SW480 (cell line): ENCODE measurements around the gene SLC24A3.
A peak's percentile ranks its signal among the peaks of the same experiment; 100 is the strongest.

Experiments
- DNase-seq: peaks from one replicate; pipeline ENCODE4 v3.0.0-alpha.2; 2016; ENCODE audit warnings: low spot score

The SLC24A3 gene

DNA sequence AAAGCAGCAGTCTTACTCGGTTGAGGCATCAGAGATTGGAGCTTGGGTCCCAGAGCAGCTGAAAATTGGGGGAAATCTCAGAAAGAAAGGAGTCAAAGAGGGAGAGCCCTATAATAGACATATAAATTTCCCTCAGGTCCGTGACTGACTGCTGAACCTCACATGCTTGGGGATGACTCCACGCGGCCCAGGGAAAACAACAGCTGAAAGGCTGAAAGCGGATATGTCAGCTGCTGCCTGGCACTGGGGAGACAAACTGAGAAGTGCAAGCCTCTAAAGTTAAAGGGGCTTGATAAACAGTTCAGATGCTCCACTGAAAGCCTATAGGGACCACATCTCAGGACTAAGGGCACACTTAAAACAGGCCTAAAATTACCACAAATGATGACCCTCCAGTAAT, 289.7 kb downstream of the SLC24A3 start:
- DNase-seq: no peak

DNA sequence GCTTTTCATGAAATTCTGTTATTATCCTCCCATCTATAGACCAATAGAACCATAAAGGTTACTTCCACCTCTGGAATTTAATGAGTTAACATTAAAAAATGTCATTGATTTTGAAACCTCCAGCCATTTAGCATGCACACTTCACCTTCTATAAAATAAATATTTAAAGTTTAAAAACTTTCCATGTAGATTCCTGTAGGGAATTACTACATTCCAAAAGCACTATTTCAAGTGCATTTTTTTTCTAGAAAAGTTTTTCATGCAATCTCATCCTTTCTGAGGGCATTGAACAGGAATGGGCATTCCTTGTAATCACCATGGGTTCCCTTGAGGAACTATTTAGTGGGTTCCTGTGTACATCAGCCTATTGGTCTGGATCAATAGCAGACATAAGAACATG, 291.8 kb downstream of the SLC24A3 start:
- DNase-seq: no peak

DNA sequence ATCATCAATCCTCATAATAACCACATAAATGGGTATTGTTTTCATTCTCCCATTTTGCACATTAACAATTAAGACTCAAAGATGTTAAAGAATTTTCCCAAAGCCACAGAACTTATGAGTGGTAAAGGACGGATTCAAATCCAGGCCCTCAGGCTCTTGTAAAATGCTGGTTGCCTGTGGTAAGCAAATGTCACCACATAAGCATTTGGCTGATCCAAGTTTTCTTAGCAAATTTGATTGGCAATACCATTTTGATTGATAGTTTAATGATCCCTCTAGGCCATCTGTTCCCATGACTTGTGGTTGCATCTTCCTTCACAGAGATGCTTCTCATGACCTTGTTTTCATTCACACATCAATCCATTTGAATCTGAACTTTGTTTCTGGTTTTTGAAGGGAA, 293.6 kb downstream of the SLC24A3 start:
- DNase-seq: no peak

GRCh38 chr20:19508449-19508848, 296.0 kb downstream of the SLC24A3 start:
- no peak for DNase-seq

- DNase-seq: no peak
Measured at GRCh38 chr20:19510611-19511010, 298.2 kb downstream of the SLC24A3 start.

- no peak for DNase-seq
Measured at GRCh38 chr20:19511931-19512330, 299.5 kb downstream of the SLC24A3 start.

GRCh38 chr20:19512886-19513677, 300.6 kb downstream of the SLC24A3 start:
- no peak for DNase-seq

DNA sequence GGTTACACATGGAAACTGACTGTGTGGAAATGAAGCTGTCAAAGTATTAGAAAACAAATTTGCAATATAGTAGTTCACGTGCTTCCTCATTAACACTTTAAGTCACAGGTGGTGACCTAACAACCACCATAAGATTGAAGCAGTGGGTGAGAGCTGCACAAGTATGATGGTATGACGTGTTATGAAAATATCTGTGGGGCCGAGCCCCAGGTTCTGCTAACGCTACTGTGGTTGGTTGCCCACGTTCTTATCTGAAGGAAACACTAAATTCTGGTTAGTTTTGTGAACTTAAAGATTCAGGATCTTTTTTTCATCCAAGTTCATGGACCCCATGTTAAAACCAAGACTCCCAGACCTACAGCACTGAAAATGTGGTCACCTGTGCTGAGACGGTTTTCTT, 302.6 kb downstream of the SLC24A3 start:
- no peak for DNase-seq

GRCh38 chr20:19519466-19519865, 307.0 kb downstream of the SLC24A3 start:
- DNase-seq: no peak

DNA sequence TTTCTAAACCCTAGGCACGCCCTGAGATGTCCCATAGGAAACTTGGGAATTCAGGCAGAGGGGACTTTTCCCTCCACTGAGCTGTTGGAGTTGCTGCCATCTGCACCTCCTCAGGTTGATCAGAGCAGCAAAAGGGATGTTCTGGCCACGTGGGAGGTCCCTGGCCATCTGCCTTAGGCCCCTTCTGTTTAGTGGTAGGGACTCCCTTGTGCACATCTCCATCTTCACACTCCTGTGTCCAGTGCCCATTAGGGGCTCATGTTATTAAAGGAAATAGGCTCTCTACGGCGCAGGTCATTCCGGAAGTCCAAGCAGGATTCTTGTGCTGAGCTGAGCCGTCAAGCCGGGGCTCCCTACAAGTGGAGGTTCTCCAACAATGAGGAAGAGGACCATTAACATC, 307.8 kb downstream of the SLC24A3 start:
- no peak for DNase-seq

DNA sequence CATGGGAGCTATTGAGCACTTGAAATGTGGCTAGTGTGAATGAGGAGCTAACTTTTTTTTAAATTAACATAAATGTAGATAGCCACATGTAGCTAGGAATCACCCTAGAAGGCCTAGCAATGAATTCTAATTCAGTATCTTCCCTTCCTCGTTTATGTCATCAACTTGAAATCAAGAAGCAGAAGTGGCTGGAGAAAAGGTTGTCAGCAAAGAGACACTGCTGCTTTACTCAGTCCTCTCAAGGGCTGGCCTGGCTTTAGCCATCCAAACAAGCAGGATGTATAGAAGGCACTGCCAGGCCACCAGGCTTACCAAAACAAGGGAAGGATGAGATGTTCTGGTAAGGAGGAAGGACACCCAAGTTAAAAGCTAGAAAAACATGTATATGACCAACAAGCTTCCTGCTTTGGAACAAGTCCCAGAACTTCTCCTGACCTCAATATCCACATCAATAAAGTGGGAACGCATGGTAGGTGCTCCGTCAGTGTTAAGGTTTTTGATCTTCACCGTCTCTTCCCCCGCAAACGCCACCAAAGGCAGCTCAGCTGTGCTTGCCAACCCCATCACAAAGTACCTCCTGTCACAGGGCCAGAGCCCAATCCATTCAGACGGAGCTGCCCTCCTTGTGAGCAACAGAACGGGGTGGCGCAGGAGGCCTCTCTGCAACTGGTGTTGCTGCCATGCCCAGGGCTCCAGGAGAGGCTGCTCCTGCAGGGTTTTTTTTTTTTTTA, 309.8 kb downstream of the SLC24A3 start:
- DNase-seq: peak; percentile 92

GRCh38 chr20:19522836-19523590, 310.6 kb downstream of the SLC24A3 start:
- no peak for DNase-seq

DNA sequence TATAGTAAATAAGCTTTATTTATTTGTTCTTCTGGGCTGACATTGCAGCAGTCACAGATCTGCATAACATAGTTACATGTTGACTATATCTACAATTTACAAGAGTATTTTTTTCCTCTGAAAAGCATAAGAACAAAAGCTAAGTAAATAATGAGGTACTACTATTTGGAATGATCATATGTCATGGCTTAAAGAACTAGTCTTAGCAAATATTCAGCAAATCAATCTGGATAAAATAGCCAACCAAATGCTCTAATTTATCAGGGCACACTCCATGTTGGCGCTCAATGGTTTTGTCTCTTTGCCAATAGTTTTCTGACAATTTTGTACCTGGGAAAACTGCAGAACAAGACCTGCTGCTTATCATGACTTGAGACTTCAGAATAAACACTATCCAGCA, 312.2 kb downstream of the SLC24A3 start:
- DNase-seq: no peak

- DNase-seq: no peak
Measured at GRCh38 chr20:19527509-19527908, 315.1 kb downstream of the SLC24A3 start.

DNA sequence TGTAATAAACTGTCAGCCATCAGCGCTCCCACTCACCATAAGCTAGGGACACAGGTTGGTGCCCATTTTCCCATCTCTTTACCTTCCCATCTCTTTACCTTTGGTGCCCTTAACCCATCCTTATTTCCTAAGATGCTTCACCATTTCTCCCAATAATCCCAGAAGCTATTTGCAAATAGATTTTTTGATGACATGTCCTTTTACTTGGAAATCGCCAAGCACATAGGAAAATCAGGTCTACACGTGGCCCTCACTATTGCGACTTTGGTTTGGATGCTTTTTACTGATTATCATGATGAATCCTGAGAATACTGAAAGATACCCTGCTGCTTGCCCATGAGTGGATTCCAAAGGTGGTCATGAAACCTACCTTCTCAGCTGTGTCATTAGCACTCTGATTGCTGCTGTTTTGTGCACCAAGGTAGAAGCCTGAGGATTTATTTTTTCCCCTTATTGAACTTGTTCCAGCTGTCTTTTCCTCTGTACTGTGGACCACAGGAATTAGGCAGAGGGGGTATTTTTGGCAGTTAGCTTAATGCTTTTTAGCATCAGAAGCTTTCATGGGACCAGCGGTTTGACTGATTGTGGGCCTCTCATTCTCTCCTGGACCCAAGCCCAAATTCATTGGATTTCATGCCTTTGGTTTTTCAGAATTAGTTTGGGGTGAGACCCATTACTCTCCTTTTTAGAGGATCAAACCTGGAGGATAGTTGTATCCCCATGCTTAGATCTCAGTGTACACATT, 316.0 kb downstream of the SLC24A3 start:
- no peak for DNase-seq

DNA sequence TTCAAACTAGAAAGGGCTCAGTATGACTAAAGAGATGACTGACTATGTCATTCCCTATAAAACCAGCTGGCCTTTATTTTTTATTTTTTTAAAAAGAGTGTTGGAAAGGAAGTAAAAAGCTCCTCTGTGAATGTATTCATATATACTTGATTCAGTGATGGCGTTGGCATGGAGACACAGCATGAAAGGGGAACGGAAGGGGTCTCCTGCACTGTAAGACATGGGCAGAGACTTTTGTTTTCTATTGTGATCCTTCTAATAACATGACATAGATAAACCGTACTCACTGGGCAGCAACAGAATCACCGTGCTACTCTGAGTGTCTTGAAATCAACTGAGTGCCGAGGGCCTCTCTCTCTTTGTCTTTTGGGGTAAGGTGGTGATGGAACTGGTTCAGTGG, 317.6 kb downstream of the SLC24A3 start:
- no peak for DNase-seq

DNA sequence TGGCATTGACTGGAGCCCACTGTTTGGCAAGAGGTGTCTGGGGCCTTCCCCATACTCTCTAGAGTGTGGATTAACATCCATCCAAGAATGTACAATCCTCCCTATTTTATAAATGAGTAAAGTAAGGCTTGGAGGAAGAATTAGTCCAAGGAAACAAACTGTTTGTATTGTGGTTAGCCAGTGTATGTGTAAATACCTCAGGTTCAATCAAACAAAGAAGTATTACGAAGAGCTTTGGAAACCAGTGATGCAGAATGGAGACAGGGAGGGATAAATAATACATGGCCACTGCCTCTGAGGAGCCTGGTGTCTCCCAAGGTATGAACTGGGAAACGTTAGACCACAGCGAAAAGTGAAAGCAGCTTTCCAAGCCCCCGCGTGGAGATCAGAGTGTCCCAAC, 319.0 kb downstream of the SLC24A3 start:
- DNase-seq: peak; percentile 25

GRCh38 chr20:19538556-19538955, 326.1 kb downstream of the SLC24A3 start:
- DNase-seq: no peak

GRCh38 chr20:19539191-19539590, 326.7 kb downstream of the SLC24A3 start:
- DNase-seq: no peak

- DNase-seq: no peak
Measured at GRCh38 chr20:19540392-19540791, 327.9 kb downstream of the SLC24A3 start.

DNA sequence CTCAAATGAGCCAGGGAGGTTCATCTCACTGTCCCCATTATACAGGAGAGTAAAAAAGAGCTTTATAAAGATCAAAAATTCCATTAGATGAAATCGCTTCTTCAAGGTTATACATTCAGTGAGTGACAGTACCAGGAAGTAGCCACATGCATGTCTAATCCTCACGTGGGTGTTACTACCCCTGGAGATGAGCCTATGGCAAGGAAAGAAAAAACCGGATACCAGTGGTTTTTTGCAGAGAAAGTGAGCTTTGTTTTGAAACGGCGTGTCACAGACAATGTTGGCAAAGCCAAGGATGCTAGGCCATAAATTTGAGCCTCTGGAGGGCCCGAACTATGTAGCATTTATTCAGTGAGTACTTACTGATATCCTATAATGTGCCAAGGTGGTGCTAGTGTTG, 330.7 kb downstream of the SLC24A3 start:
- no peak for DNase-seq

DNA sequence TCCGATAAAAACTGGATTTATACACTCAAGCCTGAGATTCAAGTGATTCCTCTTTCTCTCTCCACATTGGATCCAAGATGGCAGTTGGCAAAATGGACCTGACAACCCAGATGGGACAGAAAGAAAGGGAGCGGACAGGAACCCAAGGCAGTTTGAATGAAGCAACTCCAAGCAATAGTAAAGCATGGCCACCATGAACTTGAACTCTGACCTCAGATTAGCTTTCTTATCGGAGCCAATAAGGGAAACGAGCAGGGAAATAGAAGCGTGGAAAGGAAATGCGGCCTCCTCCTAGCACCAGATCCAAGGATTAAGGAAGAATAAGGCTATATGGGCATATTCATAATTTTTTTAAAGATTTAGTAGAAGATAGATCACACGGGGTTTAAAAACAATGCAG, 332.2 kb downstream of the SLC24A3 start:
- no peak for DNase-seq
